PC-3 (cell line): ENCODE results near the gene NTN3. TPM values are rescaled to one million over a fixed set of nuclear protein-coding genes. Genes with fewer than 3 reads are reported as not detected.

Experiments
- ATAC-seq: fragments of 200-7000 bp; cut with Tn5 transposase; 2 replicates; pipeline ENCODE4 v1.9.1; 2020; ENCODE audit warnings: mild to moderate bottlenecking, moderate library complexity
- BruUV-seq: library from RNA; stranded (reverse); fragments of 400-500 nt; replicated peaks from 2 replicates; lab custom pipeline; 2021; lab: Mats Ljungman, UMichigan
- CTCF ChIA-PET: fragments of 300-600 bp; sonication (Branson Sonifier 250); formaldehyde crosslinking; loops from one replicate; lab custom pipeline; 2022; ENCODE audit warnings: antibody characterized with exemption; lab: Charles Lee
- POLR2A ChIA-PET: fragments of 300-600 bp; sonication (Branson Sonifier 250); formaldehyde crosslinking; loops from one replicate; lab custom pipeline; 2022; ENCODE audit warnings: antibody characterized with exemption; ENCODE audit not compliant: unreplicated experiment; lab: Charles Lee
- DNase-seq: peaks from one replicate; pipeline ENCODE4 v3.0.0-alpha.2; 2015
- H2AFZ ChIP-seq: fragments of 300-600 bp; sonication (generic); 2 replicates; pipeline ENCODE4 v1.6.0; 2016; ENCODE audit warnings: antibody characterized with exemption, low read length
- H3F3A ChIP-seq: fragments of 300-600 bp; sonication (generic); one replicate; pipeline ENCODE4 v1.6.0; 2017; ENCODE audit warnings: antibody characterized with exemption, low read length, control low read depth, mild to moderate bottlenecking; ENCODE audit not compliant: unreplicated experiment
- H3K27ac ChIP-seq: fragments of 300-600 bp; sonication (generic); 2 replicates; pipeline ENCODE4 v1.5.1; 2016; ENCODE audit warnings: mild to moderate bottlenecking, low read length
- H3K27me3 ChIP-seq: fragments of 300-600 bp; sonication (generic); 2 replicates; pipeline ENCODE4 v1.6.1; 2016; ENCODE audit warnings: low read length, mixed read lengths
- H3K36me3 ChIP-seq: fragments of 300-600 bp; sonication (generic); 2 replicates; pipeline ENCODE4 v1.6.1; 2016; ENCODE audit warnings: low read depth, mixed run types, low read length, mixed read lengths
- H3K4me1 ChIP-seq: fragments of 300-600 bp; sonication (generic); 2 replicates; pipeline ENCODE4 v1.5.1; 2016; ENCODE audit warnings: low read length; ENCODE audit not compliant: insufficient read depth
- H3K4me2 ChIP-seq: fragments of 300-600 bp; sonication (generic); 2 replicates; pipeline ENCODE4 v1.6.0; 2016; ENCODE audit warnings: low read length
- H3K4me3 ChIP-seq: fragments of 300-600 bp; sonication (generic); 2 replicates; pipeline ENCODE4 v1.5.1; 2016; ENCODE audit warnings: mild to moderate bottlenecking, low read length, mixed read lengths
- H3K79me2 ChIP-seq: fragments of 300-600 bp; sonication (generic); 2 replicates; pipeline ENCODE4 v1.6.1; 2017; ENCODE audit warnings: low read length, mixed read lengths
- H3K9ac ChIP-seq: fragments of 300-600 bp; sonication (generic); 2 replicates; pipeline ENCODE4 v1.6.0; 2016; ENCODE audit warnings: mild to moderate bottlenecking, low read length
- H3K9me2 ChIP-seq: fragments of 300-600 bp; sonication (generic); replicated peaks from 2 replicates; pipeline ENCODE4 v1.6.1; 2016; ENCODE audit warnings: mixed run types, low read length, mixed read lengths
- H3K9me3 ChIP-seq: fragments of 300-600 bp; sonication (generic); 2 replicates; pipeline ENCODE4 v1.6.1; 2016; ENCODE audit warnings: low read length, mixed read lengths
- H4K20me1 ChIP-seq: fragments of 300-600 bp; sonication (generic); 2 replicates; pipeline ENCODE4 v1.6.1; 2016; ENCODE audit warnings: low read length, mixed read lengths
- EZH2 ChIP-seq: fragments of 300-600 bp; sonication (generic); IDR thresholded peaks from one replicate; pipeline ENCODE4 v1.6.1; 2017; ENCODE audit warnings: antibody characterized with exemption, mild to moderate bottlenecking, low read length; ENCODE audit not compliant: unreplicated experiment
- EZH2phosphoT487 ChIP-seq: fragments of 300-600 bp; sonication (generic); IDR thresholded peaks from 2 replicates; pipeline ENCODE4 v1.6.1; 2018; ENCODE audit warnings: mild to moderate bottlenecking, antibody characterized with exemption, low read length, borderline replicate concordance
- intact Hi-C: fragments of 100-400 bp; cut with micrococcal nuclease; formaldehyde crosslinking; loops from 2 replicates; pipeline ENCODE4 v1.9.0; 2023
- total RNA-seq: library from RNA; depleted of rRNA; stranded (reverse); fragments of >200 nt; gene quantifications from 2 replicates; pipeline ENCODE4 v1.2.3, GENCODE V29; 2014
- TF ChIP-seq, protein P1 (sequence below): fragments of 300-600 bp; sonication (generic); conservative IDR thresholded peaks from 2 replicates; pipeline ENCODE4 v1.5.1; 2017; ENCODE audit warnings: antibody characterized with exemption, low read depth, mild to moderate bottlenecking, low read length

The NTN3 gene
- total RNA-seq, 1 experiment from 2014 or later = not detected

DNA sequence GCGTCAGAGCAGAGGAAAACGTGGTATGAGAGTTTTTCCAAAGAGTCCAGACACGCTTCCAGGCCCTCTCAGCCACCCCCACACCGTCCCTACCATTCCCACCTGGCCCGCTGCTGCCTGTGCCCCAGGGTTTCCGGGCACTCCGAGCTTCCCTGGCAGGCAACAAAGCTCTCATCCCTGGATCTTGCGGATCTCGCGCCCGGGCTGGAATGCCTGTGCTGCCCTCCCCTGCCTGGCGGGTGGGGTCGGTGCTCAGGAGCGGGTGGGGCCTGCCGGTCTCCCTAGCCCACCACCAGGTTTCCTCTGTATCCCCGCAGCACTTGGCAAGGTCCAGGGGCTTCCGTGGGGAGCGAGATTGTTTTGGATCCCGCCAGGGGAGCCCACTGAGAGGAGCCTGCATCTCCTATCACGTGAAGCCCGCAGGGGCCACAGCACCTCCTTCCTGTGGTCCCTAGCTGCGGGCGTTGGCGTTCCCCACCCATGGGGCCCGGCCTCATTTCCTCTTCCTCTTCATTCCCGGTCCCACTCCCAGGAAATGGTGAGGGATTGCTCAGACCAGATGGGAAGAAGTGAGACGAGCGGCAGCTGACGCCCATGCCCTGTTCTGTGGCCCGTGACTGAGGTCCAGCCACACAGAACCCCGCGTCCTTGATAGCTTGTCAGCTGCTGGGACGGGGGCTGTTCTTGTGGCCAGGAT is 14.9 kb downstream of the NTN3 start:
- POLR2A ChIA-PET = no interaction called here
- Histone ChIP-seq H3K4me1 (no peaks in the 10 kb centered on the region), H3K4me3 (no peak overlapping the region), H3K4me2 (no peak overlapping the region), H3K9me2 (no peaks in the 10 kb centered on the region), H3K79me2 (no peaks in the 10 kb centered on the region), H3K9ac (no peak overlapping the region), H3K27ac (no peak overlapping the region), H3K9me3 (no peaks in the 10 kb centered on the region), H3K36me3 (no peaks in the 10 kb centered on the region), H2AFZ (no peak overlapping the region), H4K20me1 (no peaks in the 10 kb centered on the region), H3F3A (no peaks in the 10 kb centered on the region), H3K27me3 (no peaks in the 10 kb centered on the region)
- BruUV-seq = no TSS peak
- no peak for ATAC-seq
- no peak for DNase-seq
- TF ChIP-seq, protein P1, sequence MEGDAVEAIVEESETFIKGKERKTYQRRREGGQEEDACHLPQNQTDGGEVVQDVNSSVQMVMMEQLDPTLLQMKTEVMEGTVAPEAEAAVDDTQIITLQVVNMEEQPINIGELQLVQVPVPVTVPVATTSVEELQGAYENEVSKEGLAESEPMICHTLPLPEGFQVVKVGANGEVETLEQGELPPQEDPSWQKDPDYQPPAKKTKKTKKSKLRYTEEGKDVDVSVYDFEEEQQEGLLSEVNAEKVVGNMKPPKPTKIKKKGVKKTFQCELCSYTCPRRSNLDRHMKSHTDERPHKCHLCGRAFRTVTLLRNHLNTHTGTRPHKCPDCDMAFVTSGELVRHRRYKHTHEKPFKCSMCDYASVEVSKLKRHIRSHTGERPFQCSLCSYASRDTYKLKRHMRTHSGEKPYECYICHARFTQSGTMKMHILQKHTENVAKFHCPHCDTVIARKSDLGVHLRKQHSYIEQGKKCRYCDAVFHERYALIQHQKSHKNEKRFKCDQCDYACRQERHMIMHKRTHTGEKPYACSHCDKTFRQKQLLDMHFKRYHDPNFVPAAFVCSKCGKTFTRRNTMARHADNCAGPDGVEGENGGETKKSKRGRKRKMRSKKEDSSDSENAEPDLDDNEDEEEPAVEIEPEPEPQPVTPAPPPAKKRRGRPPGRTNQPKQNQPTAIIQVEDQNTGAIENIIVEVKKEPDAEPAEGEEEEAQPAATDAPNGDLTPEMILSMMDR = no peak
- CTCF ChIA-PET = no interaction called here
- intact Hi-C loops = no loop called here

GRCh38 chr16:2486645-2487516 is 15.8 kb downstream of the NTN3 start:
- H3K27me3 ChIP-seq = no peaks in the 10 kb centered on the region
- H3K4me2 ChIP-seq = no peak overlapping the region
- DNase-seq (no peak), ATAC-seq (no peak)
- no peaks in the 10 kb centered on the region for H4K20me1 ChIP-seq
- CTCF ChIA-PET = no interaction called here
- intact Hi-C loops = no loop called here
- no TSS peak for BruUV-seq
- no peak overlapping the region for H3K27ac ChIP-seq
- H3K36me3 ChIP-seq = no peaks in the 10 kb centered on the region
- H3K4me1 ChIP-seq = no peaks in the 10 kb centered on the region
- TF ChIP-seq EZH2 (no peak), EZH2phosphoT487 (no peak)
- TF ChIP-seq, protein P1 = no peak
- no peaks in the 10 kb centered on the region for H3K9me3 ChIP-seq
- POLR2A ChIA-PET = no interaction called here
- no peak overlapping the region for H3K9ac ChIP-seq
- no peak overlapping the region for H3K4me3 ChIP-seq
- H2AFZ ChIP-seq = no peak overlapping the region
- H3F3A ChIP-seq = no peaks in the 10 kb centered on the region
- no peaks in the 10 kb centered on the region for H3K79me2 ChIP-seq
- no peaks in the 10 kb centered on the region for H3K9me2 ChIP-seq

GRCh38 chr16:2487517-2487842 is 16.4 kb downstream of the NTN3 start:
- TF ChIP-seq EZH2phosphoT487 = no peak
- TF ChIP-seq EZH2 = no peak
- TF ChIP-seq, protein P1 = no peak
- H3K4me1 ChIP-seq = no peaks in the 10 kb centered on the region
- no peaks in the 10 kb centered on the region for H3K79me2 ChIP-seq
- no TSS peak for BruUV-seq
- DNase-seq = no peak
- H3K9ac ChIP-seq = no peak overlapping the region
- POLR2A ChIA-PET = no interaction called here
- H2AFZ ChIP-seq = no peak overlapping the region
- no peaks in the 10 kb centered on the region for H3F3A ChIP-seq
- no peak for ATAC-seq
- H3K27me3 ChIP-seq = no peaks in the 10 kb centered on the region
- no peaks in the 10 kb centered on the region for H4K20me1 ChIP-seq
- H3K9me2 ChIP-seq = no peaks in the 10 kb centered on the region
- H3K36me3 ChIP-seq = no peaks in the 10 kb centered on the region
- H3K27ac ChIP-seq = no peak overlapping the region
- no peak overlapping the region for H3K4me3 ChIP-seq
- H3K9me3 ChIP-seq = no peaks in the 10 kb centered on the region
- CTCF ChIA-PET = no interaction called here
- intact Hi-C loops = no loop called here
- H3K4me2 ChIP-seq = no peak overlapping the region
